ENCODE data around the gene RGS11. TPM values are rescaled to one million over a fixed set of nuclear protein-coding genes. Genes with fewer than 3 reads are reported as not detected.

Gene RGS11
- total and polyA plus RNA-seq, 11 donors = 1.1 to 19.5 (median 11.8) TPM

DNA sequence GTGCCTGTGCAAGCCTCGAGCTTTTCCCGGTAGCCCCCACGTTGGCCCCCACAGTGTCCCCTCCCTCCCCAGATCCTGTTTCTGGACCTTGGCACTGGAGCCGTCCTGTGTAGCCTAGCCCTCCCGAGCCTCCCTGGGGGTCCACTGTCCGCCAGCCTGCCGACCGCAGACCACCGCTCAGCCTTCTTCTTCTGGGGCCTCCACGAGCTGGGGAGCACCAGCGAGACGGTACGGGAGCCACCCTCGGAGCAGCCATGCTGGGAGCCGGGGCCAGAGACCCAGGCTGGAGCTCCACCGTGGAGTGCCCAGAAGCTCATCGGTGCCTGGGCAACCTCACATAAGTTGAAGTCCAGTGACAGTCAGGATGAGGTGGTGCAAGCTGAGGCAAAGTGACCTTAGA, 11.8 kb downstream of the RGS11 start:
- DNase-seq = peak in 1 of 5 donors; percentile 65
- Histone ChIP-seq H3K27ac (no peak overlapping the region), H3K9me3 (no peaks in the 10 kb centered on the region), H3K4me3 (no peak overlapping the region), H3K27me3 (no peaks in the 10 kb centered on the region), H3K4me1 (no peaks in the 10 kb centered on the region), H3K36me3 (peaks cover 0 to 66% (median 59%) of the 10 kb centered on the region in 9 donors)
- WGBS, 4 donors = 90 to 96% (median 94%) methylated on average over 17 of the region's 17 CpGs
- intact Hi-C loops (cut with DNase I) = no loop called here
- no peak for TF ChIP-seq POLR2A (IDR thresholded peaks at IDR 0.05)
- TF ChIP-seq, protein P1, sequence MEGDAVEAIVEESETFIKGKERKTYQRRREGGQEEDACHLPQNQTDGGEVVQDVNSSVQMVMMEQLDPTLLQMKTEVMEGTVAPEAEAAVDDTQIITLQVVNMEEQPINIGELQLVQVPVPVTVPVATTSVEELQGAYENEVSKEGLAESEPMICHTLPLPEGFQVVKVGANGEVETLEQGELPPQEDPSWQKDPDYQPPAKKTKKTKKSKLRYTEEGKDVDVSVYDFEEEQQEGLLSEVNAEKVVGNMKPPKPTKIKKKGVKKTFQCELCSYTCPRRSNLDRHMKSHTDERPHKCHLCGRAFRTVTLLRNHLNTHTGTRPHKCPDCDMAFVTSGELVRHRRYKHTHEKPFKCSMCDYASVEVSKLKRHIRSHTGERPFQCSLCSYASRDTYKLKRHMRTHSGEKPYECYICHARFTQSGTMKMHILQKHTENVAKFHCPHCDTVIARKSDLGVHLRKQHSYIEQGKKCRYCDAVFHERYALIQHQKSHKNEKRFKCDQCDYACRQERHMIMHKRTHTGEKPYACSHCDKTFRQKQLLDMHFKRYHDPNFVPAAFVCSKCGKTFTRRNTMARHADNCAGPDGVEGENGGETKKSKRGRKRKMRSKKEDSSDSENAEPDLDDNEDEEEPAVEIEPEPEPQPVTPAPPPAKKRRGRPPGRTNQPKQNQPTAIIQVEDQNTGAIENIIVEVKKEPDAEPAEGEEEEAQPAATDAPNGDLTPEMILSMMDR (IDR thresholded peaks at IDR 0.05) = no peak
- ATAC-seq = no peak

- TF ChIP-seq POLR2A (IDR thresholded peaks at IDR 0.05) = no peak
- TF ChIP-seq, protein P1 (IDR thresholded peaks at IDR 0.05) = no peak
- intact Hi-C loops (cut with DNase I) = no loop called here
- Histone ChIP-seq H3K36me3 (peaks cover 0 to 69% (median 59%) of the 10 kb centered on the region in 9 donors), H3K9me3 (no peaks in the 10 kb centered on the region), H3K27me3 (no peaks in the 10 kb centered on the region), H3K4me3 (no peak overlapping the region), H3K4me1 (no peaks in the 10 kb centered on the region), H3K27ac (no peak overlapping the region)
- DNase-seq (peak in 1 of 5 donors; percentile 65), ATAC-seq (no peak)
- WGBS, 4 donors = 91 to 97% (median 96%) methylated on average over 25 to 35 of the region's 35 CpGs
Observed at GRCh38 chr16:263182-263774, 12.5 kb downstream of the RGS11 start.

DNA sequence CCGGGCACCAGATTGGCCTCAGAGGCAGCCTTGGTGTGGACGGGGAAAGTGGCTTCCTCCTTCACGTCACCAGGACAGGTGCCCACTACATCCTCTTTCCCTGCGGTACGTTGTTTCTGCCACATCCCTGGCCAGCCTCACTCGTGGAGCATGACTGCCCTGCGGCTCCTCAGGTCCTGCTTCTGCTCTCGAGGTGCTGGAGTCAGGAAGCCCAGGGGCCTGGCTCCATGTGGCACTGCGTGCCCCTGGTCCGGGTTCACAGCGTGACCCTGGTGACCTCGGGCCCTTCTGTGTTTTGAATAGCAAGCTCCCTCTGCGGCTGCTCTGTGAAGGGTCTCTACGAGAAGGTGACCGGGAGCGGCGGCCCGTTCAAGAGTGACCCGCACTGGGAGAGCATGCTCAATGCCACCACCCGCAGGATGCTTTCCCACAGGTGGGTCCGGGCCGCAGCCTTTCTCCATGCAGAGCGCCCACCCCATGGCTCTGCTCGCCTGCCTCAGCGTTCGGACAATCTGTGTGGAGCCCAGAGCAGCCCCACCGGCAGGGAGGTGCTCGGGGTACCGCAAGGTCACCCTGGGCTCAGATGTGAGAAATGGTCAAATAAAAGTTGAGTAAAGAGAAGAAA, 13.5 kb downstream of the RGS11 start:
- ATAC-seq = no peak
- WGBS, 4 donors = 92 to 95% (median 94%) methylated on average over 22 to 29 of the region's 29 CpGs
- intact Hi-C loops (cut with DNase I) = no loop called here
- DNase-seq = peak in 1 of 5 donors; percentile 58
- Histone ChIP-seq H3K27ac (no peak overlapping the region), H3K27me3 (no peaks in the 10 kb centered on the region), H3K36me3 (peaks cover 0 to 74% (median 63%) of the 10 kb centered on the region in 9 donors), H3K9me3 (no peaks in the 10 kb centered on the region), H3K4me1 (no peaks in the 10 kb centered on the region), H3K4me3 (no peak overlapping the region)
- TF ChIP-seq POLR2A (IDR thresholded peaks at IDR 0.05) = no peak
- TF ChIP-seq, protein P1 (IDR thresholded peaks at IDR 0.05) = no peak

DNA sequence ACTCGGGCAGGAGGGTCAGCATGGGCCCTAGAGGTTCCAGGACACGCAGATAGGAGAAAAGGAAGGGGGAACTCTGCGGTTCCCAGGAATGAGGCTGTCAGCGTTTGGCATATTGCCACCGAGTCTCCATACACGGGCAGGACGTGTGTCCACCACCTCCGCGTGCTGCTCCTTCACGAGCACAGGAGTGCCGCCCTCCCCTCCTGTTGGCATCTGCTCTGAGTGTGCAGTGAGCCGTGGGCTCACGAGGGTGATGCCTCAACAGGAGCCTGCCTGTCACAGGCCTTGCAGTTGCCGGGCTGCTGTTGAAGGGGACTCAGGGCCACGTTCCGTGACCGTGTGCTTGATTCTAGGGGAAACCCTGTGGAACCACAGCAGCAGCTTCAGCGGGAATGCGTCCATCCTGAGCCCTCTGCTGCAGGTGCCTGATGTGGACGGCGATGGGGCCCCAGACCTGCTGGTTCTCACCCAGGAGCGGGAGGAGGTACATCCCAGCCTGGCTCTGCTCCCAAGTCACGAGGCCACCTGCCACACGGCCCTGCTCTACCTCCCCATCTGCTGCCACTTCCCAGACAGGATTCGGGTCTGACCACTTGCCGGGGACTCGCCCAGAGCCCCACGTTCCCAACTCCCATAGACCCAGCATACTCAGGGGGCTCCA, 14.6 kb downstream of the RGS11 start:
- H3K36me3 ChIP-seq = peaks cover 0 to 85% (median 71%) of the 10 kb centered on the region in 9 donors
- no peak for TF ChIP-seq POLR2A (IDR thresholded peaks at IDR 0.05)
- TF ChIP-seq, protein P1 (IDR thresholded peaks at IDR 0.05) = no peak
- H3K4me3 ChIP-seq = no peak overlapping the region
- ATAC-seq (peak in 1 of 4 donors; percentile 5), DNase-seq (no peak)
- H3K9me3 ChIP-seq = no peaks in the 10 kb centered on the region
- H3K4me1 ChIP-seq = no peaks in the 10 kb centered on the region
- intact Hi-C loops (cut with DNase I) = no loop called here
- H3K27me3 ChIP-seq = no peaks in the 10 kb centered on the region
- H3K27ac ChIP-seq = no peak overlapping the region
- 69 to 82% (median 80%) methylated on average over 28 of the region's 28 CpGs for WGBS, 4 donors

All from heart left ventricle (tissue), 16 donors.